Subcutaneous adipose tissue (tissue), 4 donors: ENCODE results near the gene DLG3. TPM values are rescaled to one million over a fixed set of nuclear protein-coding genes. Genes with fewer than 3 reads are reported as not detected.

ENCODE experiments used
- total RNA-seq, 4 donors: library from RNA; depleted of rRNA; stranded (reverse); fragments of >200 nt; gene quantifications; one replicate each; pipeline ENCODE4 v1.1.0, GENCODE V29; 2016
- TF ChIP-seq, protein P1 (sequence below): fragments of 450-650 bp; IDR thresholded peaks from one replicate; pipeline ENCODE4 v1.5.1; 2016; ENCODE audit warnings: low read depth, mild to moderate bottlenecking, control low read depth, antibody characterized with exemption, moderate library complexity

Gene DLG3
- total RNA-seq, 4 donors from 2014 or later = 2.5 to 3.3 (median 2.6) TPM

DNA sequence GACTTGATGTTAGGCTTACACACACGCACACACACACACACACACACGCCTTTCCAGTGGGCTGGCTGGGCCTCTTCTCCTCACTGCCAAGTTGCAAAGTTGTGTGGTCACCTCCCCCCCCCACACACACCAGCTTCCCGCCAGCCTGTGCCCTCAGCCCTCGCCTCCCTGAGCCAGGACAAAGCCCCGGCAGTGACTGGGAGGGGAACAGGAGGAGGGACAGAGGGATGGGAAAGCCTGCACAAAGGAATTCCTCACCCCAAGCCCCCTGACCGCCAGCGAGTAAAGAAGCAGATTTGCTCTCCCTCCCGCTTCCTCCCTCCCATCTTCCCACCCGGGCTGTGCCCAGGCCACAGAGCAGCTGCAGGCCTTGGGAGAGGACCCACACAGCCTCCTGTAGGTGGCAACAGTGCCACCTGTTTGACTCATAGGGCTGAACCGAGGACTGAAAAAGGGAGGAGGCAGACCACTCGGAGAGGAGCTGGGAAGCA lies 21.7 kb upstream of the DLG3 start, which contains the start of gene GDPD2:
Gene GDPD2 (plus strand): TSS at position 464 of the 491 bp plus-strand sequence. CDS start 1,671 bp downstream, outside the sequence.
- TF ChIP-seq, protein P1, sequence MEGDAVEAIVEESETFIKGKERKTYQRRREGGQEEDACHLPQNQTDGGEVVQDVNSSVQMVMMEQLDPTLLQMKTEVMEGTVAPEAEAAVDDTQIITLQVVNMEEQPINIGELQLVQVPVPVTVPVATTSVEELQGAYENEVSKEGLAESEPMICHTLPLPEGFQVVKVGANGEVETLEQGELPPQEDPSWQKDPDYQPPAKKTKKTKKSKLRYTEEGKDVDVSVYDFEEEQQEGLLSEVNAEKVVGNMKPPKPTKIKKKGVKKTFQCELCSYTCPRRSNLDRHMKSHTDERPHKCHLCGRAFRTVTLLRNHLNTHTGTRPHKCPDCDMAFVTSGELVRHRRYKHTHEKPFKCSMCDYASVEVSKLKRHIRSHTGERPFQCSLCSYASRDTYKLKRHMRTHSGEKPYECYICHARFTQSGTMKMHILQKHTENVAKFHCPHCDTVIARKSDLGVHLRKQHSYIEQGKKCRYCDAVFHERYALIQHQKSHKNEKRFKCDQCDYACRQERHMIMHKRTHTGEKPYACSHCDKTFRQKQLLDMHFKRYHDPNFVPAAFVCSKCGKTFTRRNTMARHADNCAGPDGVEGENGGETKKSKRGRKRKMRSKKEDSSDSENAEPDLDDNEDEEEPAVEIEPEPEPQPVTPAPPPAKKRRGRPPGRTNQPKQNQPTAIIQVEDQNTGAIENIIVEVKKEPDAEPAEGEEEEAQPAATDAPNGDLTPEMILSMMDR = no peak

DNA sequence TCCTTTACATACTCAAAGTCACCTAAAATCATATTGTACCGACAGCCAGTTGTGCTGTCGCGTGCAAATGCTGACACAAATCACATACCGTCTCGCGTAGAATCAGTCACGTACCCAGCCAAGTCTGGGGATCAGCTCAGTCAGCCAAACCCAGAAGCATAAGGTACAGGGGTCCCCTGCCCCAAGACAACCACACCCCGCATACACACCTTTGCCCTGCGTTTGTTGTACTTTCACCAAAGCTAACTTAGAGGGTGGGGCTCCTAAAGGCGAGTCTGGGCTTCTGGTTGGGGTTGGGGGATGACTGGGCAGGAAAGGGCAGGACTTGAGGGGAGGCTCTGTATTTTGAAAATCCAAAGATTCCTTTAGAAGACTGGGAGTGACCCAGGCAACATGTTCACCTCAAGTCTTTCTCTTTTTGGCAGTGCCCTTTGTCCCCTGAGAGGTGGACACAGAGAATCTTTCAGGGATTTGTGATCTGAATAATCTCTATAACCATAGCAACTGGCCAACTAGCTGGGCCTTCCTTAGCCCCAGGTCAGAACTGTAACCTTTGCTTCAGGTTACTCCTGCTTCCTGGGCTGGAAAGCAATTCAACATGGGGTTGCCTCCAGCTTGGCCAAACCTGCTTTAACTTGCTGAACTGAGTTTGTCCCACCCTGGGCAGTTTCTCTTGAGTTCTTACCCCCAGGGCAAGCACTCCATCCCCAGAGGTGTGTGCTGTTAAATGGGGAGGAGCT lies 20.5 kb upstream of the DLG3 start:
- TF ChIP-seq, protein P1 = no peak

GRCh38 chrX:70424801-70425200 lies 19.8 kb upstream of the DLG3 start:
- TF ChIP-seq, protein P1 = no peak

- TF ChIP-seq, protein P1 = no peak
Measured at GRCh38 chrX:70426286-70427278, 18.1 kb upstream of the DLG3 start.

DNA sequence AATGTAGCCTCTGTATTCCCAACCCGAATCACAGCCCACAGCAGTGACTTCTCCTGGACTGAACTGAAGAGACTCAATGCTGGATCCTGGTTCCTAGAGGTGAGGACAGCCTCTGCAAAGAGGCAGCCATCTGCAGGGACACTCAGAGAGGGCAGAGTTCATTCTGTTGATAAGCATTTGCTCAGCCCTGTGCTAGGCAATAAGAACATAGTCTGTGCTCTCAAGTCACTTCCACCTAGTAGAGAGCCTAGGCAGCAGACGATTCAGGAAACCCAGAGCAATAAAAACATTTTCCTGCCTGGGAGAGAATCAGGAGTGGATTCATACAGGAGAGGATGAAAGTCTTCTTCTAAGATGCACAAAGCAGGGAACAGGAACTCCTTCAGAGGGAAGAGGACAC lies 17.3 kb upstream of the DLG3 start:
- TF ChIP-seq, protein P1 = no peak

DNA sequence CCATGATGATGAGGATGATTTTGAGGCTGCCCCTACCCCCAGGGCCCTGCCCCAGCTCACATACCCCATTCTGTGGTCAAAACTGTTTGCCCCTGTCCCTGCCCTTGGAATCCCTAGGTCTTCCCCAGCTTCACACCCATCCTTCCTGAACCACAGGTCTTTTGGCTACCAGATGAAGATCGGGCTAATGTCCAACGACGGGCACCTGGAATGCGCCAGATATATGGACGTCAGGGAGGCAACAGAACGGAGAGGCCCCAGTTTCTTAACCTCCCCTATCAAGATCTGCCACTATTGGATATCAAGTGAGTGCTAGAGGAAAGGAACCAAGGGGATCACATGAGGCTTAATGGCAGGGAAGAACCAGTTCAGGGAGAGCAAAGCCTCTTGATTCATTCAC lies 14.9 kb upstream of the DLG3 start:
- TF ChIP-seq, protein P1 = no peak
